Epithelial cell of proximal tubule (primary cell): Measurements from ENCODE around the gene RALGPS1. TPM values are rescaled to one million over a fixed set of nuclear protein-coding genes. Genes with fewer than 3 reads are reported as not detected.

Experiments used
- DNase-seq: peaks from one replicate; pipeline ENCODE4 v3.0.0-alpha.2; 2011; ENCODE audit warnings: low read depth
- H3K4me3 ChIP-seq: 2 replicates; pipeline ENCODE4 v1.5.1; 2011; ENCODE audit warnings: low read depth, mild to moderate bottlenecking, low read length
- total RNA-seq: library from RNA; depleted of rRNA; stranded (reverse); fragments of >200 nt; gene quantifications from 2 replicates; pipeline ENCODE4 v1.2.3, GENCODE V29; 2015
- TF ChIP-seq, protein P1 (sequence below): conservative IDR thresholded peaks from 2 replicates; pipeline ENCODE4 v1.5.1; 2012; ENCODE audit warnings: low read depth, mild to moderate bottlenecking, low read length

The RALGPS1 gene
- total RNA-seq, 1 donor from 2014 or later: 4.0 TPM

GRCh38 chr9:127175764-127176163 lies 261.2 kb downstream of the RALGPS1 start:
- TF ChIP-seq, protein P1, sequence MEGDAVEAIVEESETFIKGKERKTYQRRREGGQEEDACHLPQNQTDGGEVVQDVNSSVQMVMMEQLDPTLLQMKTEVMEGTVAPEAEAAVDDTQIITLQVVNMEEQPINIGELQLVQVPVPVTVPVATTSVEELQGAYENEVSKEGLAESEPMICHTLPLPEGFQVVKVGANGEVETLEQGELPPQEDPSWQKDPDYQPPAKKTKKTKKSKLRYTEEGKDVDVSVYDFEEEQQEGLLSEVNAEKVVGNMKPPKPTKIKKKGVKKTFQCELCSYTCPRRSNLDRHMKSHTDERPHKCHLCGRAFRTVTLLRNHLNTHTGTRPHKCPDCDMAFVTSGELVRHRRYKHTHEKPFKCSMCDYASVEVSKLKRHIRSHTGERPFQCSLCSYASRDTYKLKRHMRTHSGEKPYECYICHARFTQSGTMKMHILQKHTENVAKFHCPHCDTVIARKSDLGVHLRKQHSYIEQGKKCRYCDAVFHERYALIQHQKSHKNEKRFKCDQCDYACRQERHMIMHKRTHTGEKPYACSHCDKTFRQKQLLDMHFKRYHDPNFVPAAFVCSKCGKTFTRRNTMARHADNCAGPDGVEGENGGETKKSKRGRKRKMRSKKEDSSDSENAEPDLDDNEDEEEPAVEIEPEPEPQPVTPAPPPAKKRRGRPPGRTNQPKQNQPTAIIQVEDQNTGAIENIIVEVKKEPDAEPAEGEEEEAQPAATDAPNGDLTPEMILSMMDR: no peak
- no peak for DNase-seq
- H3K4me3 ChIP-seq: no peak overlapping the region

- TF ChIP-seq, protein P1: no peak
- no peak overlapping the region for H3K4me3 ChIP-seq
- DNase-seq: no peak
These were observed 262.0 kb downstream of the RALGPS1 start for GRCh38 chr9:127176631-127177030.

- TF ChIP-seq, protein P1: no peak
- no peak for DNase-seq
- H3K4me3 ChIP-seq: no peak overlapping the region
These were observed 262.6 kb downstream of the RALGPS1 start for GRCh38 chr9:127177231-127177630.

DNA sequence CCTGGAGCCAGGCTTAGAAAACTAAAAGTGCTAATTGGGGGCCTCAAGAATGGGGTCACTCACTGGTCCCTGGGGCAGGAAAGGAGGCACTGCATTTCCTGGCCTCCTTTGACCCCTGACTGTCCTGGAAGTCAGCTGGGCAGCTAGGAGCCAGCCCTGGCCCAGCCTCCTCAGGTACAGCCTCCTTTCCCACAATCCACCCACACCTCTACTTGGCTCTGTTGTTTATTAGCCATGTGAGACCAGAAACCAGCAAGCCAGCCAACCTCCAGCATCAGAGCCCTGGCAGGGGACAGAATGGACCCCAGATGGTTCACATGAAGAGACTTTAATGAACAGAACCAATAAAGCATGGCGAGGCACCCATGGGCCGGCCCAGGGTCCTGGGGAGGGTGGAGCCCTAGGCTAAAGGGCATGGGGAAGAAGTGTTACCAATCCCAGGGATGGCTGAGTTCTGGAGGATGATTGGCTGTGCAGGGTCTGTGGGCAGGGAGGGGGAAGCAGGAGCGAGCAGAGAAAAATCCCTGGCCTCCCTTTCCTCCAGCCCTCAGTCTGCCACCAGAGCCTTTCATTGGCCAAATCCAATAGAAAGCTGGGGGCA lies 263.2 kb downstream of the RALGPS1 start:
- DNase-seq: no peak
- no peak overlapping the region for H3K4me3 ChIP-seq
- TF ChIP-seq, protein P1: no peak

DNA sequence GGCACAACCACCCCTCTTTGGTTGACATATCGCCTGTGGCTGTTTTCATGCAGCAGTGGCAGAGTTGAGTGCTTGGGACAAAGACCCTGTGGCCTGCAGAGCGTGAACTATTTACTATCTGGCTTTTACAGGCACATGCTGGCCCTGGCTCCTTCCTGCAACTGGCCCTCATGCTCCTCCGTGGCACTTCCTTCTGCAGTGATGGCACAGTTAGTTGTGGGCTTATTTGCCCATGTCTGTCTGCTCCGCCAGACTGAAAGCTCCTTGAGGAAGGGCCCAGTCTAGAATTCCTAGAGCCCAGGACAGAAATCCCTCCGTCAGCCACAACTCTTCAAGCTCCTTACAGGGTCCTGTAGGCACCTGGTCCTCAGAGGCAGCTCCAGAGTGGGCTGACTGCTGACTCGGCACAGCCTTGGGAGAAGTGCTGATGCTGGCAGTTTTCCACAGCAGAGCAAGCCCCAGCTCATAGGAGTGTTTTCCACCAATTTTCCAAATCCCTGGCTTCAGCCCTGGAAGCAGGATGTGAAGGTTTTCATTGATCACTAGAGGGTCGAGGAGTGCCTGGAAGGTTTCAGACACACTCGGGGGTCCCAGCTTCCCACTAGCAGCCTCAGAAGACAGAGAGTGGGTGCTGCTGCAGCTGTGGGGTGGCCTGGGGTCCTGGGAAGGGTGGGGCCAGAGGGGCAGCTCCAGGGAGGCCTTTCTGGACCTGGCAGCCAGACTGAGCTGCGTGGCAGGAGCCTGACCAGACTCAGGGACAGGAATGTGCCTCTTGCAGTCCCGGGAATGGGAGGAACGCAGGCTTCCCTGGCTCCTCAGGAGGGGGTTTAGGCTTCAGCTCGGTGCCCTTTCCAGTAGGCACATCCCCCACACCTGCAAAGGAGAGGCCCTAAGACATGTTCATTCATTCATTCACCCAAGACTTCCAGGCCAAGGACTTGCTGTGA lies 264.4 kb downstream of the RALGPS1 start:
- no peak overlapping the region for H3K4me3 ChIP-seq
- no peak for DNase-seq

DNA sequence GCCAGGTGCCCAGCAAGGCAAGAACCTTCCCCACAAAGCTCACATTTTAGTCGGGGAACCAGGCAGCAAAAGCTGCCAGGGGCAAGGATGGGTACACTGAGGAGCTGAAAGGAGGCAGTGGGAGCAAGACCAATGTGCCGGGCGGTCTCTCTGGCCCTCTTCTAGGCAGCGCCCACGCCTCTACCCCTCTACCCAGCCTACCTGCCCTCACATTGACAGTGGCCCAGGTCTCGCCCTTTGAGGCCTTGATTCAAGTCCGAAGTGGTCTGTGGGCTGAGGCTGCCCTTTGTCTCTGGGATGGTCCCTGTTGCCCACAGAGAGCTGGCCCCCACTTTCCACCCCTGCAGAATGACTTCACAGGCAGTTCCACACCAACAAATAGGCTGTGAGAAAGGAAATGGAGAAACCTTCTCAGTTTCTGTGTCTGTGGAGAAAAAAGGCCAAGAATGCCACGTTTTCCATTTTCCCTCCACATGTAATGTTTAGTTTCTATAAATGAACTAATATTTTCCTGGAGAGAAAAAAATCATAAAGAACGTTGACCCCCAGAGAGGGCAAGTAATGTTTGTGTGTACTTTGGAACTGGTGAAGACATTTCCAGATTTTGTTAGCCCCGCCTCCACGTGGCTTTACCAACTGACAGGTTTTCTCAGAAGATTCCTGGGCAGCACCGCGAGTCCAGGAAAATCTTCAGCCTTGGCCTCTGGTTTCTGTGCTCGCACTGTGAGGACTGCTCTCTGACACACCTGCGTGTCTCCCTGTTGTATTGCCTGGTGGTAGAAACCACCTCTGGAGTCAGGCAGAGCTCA lies 265.3 kb downstream of the RALGPS1 start:
- DNase-seq: no peak
- TF ChIP-seq, protein P1: no peak
- no peak overlapping the region for H3K4me3 ChIP-seq

More for the DNA sequence above, 264.4 kb downstream of the RALGPS1 start:
- TF ChIP-seq, protein P1: no peak
